Endothelial cell of hepatic sinusoid (primary cell): ENCODE measurements around the gene GPI.

Experiments used
- in situ Hi-C: cut with HindIII; loops from 2 replicates; pipeline ENCODE4 v1.10.0; 2017; ENCODE audit warnings: low sequenced_read_pairs

GPI gene

GRCh38 chr19:34336781-34337271, 28.2 kb upstream of the GPI start:
- in situ Hi-C loops, result no loop called here

GRCh38 chr19:34337739-34338138, 27.3 kb upstream of the GPI start:
- in situ Hi-C loops, result no loop called here

- in situ Hi-C loops, result loop anchor here (5.0 kb wide), 1 partner anchor 105 kb away; no protein-coding TSS in a partner anchor
Observed at GRCh38 chr19:34341935-34342680, 22.9 kb upstream of the GPI start.

- in situ Hi-C loops, result loop anchor here (5.0 kb wide), 1 partner anchor 106 kb away; no protein-coding TSS in a partner anchor
Observed at GRCh38 chr19:34343751-34344150, 21.2 kb upstream of the GPI start.

- in situ Hi-C loops, result no loop called here
Observed at GRCh38 chr19:34345947-34346351, 19.0 kb upstream of the GPI start.

GRCh38 chr19:34347561-34348165, 17.3 kb upstream of the GPI start:
- in situ Hi-C loops, result no loop called here

GRCh38 chr19:34348899-34349487, 16.0 kb upstream of the GPI start:
- in situ Hi-C loops, result no loop called here

- in situ Hi-C loops, result loop anchor here (25.0 kb wide), 1 partner anchor 112 kb away; no protein-coding TSS in a partner anchor
Observed at GRCh38 chr19:34350161-34350561, 14.8 kb upstream of the GPI start.

- in situ Hi-C loops, result loop anchor here (25.0 kb wide), 1 partner anchor 111 kb away; no protein-coding TSS in a partner anchor
Observed at GRCh38 chr19:34351382-34351826, 13.6 kb upstream of the GPI start.

GRCh38 chr19:34353546-34353945, 11.4 kb upstream of the GPI start:
- in situ Hi-C loops, result loop anchor here (25.0 kb wide), 1 partner anchor 109 kb away; no protein-coding TSS in a partner anchor

GRCh38 chr19:34355201-34355600, 9.8 kb upstream of the GPI start:
- in situ Hi-C loops, result loop anchor here (25.0 kb wide), 1 partner anchor 107 kb away; no protein-coding TSS in a partner anchor

GRCh38 chr19:34356875-34357274, 8.1 kb upstream of the GPI start:
- in situ Hi-C loops, result loop anchor here (25.0 kb wide), 1 partner anchor 105 kb away; no protein-coding TSS in a partner anchor

GRCh38 chr19:34357431-34357830, 7.6 kb upstream of the GPI start:
- in situ Hi-C loops, result loop anchor here (25.0 kb wide), 1 partner anchor 105 kb away; no protein-coding TSS in a partner anchor

GRCh38 chr19:34359140-34359953, 5.6 kb upstream of the GPI start:
- in situ Hi-C loops, result loop anchor here (25.0 kb wide), 1 partner anchor 103 kb away; no protein-coding TSS in a partner anchor

GRCh38 chr19:34359954-34360315, 5.1 kb upstream of the GPI start:
- in situ Hi-C loops, result loop anchor here (25.0 kb wide), 1 partner anchor 102 kb away; no protein-coding TSS in a partner anchor

GRCh38 chr19:34360354-34360909, 4.6 kb upstream of the GPI start:
- in situ Hi-C loops, result loop anchor here (25.0 kb wide), 1 partner anchor 102 kb away; no protein-coding TSS in a partner anchor

- in situ Hi-C loops, result loop anchor here (25.0 kb wide), 1 partner anchor 100 kb away; no protein-coding TSS in a partner anchor
Observed at GRCh38 chr19:34362679-34363069, 2.3 kb upstream of the GPI start.

GRCh38 chr19:34363094-34363493, 1.9 kb upstream of the GPI start:
- in situ Hi-C loops, result loop anchor here (25.0 kb wide), 1 partner anchor 99 kb away; no protein-coding TSS in a partner anchor

- in situ Hi-C loops, result loop anchor here (25.0 kb wide), 1 partner anchor 98 kb away; no protein-coding TSS in a partner anchor
Observed at GRCh38 chr19:34363930-34364329, 1.1 kb upstream of the GPI start.

- in situ Hi-C loops, result loop anchor here (25.0 kb wide), 1 partner anchor 98 kb away; no protein-coding TSS in a partner anchor
Observed at GRCh38 chr19:34364462-34364829, 550 bp upstream of the GPI start.
